Fibroblast of villous mesenchyme (primary cell): Measurements from ENCODE around the gene NANOS3. TPM values are rescaled to one million over a fixed set of nuclear protein-coding genes. Genes with fewer than 3 reads are reported as not detected.

Experiments
- DNase-seq: peaks from one replicate; pipeline ENCODE4 v3.0.0-alpha.2; 2010; ENCODE audit warnings: low read depth
- H3K4me3 ChIP-seq: 2 replicates; pipeline ENCODE4 v1.5.1; 2011; ENCODE audit warnings: low read depth, mild to moderate bottlenecking, low read length
- CTCF ChIP-seq: IDR thresholded peaks from 2 replicates; pipeline ENCODE4 v1.5.1; 2012; ENCODE audit warnings: low read depth, mild to moderate bottlenecking, low read length; ENCODE audit not compliant: insufficient read depth
- total RNA-seq: library from RNA; depleted of rRNA; stranded (reverse); fragments of >200 nt; gene quantifications from 2 replicates; pipeline ENCODE4 v1.2.3, GENCODE V29; 2012

The NANOS3 gene
- total RNA-seq, 1 donor = not detected

- no peak overlapping the region for H3K4me3 ChIP-seq
- DNase-seq = no peak
- no peak for TF ChIP-seq CTCF
Observed at GRCh38 chr19:13844130-13844631, 32.8 kb upstream of the NANOS3 start.

GRCh38 chr19:13846557-13847406 lies 30.2 kb upstream of the NANOS3 start:
- DNase-seq = peak; percentile 97
- peak overlapping the region; percentile 62 for H3K4me3 ChIP-seq
- no peak for TF ChIP-seq CTCF

- peak overlapping the region; percentile 62 for H3K4me3 ChIP-seq
- TF ChIP-seq CTCF = no peak
- DNase-seq = peak; percentile 97
Observed at GRCh38 chr19:13847407-13848339, 29.3 kb upstream of the NANOS3 start.

- DNase-seq = no peak
- no peak for TF ChIP-seq CTCF
- no peak overlapping the region for H3K4me3 ChIP-seq
Observed at GRCh38 chr19:13848340-13848677, 28.6 kb upstream of the NANOS3 start.

GRCh38 chr19:13848798-13849676 lies 27.9 kb upstream of the NANOS3 start:
- DNase-seq = no peak
- H3K4me3 ChIP-seq = no peak overlapping the region
- TF ChIP-seq CTCF = no peak
